LNCaP clone FGC (cell line): ENCODE results near the gene SMAD1.
"Not testable (repeated sequence)": the region's sequence is repeated elsewhere in the genome, so short reads cannot be mapped to it uniquely, and the experiment has no call there.

Experiments
- DNase-seq: peaks from one replicate; pipeline ENCODE4 v3.0.0-alpha.2; 2011; ENCODE audit warnings: low read depth
- H3K4me3 ChIP-seq: 2 replicates; pipeline ENCODE4 v1.5.1; 2011; ENCODE audit warnings: mild to moderate bottlenecking, low read depth, low read length, control low read depth
- TF ChIP-seq, protein P1 (sequence below): IDR thresholded peaks from 2 replicates; pipeline ENCODE4 v1.5.1; 2012; ENCODE audit warnings: mild to moderate bottlenecking; ENCODE audit not compliant: control insufficient read depth, insufficient read depth; ENCODE audit errors: extremely low read depth

SMAD1 gene

DNA sequence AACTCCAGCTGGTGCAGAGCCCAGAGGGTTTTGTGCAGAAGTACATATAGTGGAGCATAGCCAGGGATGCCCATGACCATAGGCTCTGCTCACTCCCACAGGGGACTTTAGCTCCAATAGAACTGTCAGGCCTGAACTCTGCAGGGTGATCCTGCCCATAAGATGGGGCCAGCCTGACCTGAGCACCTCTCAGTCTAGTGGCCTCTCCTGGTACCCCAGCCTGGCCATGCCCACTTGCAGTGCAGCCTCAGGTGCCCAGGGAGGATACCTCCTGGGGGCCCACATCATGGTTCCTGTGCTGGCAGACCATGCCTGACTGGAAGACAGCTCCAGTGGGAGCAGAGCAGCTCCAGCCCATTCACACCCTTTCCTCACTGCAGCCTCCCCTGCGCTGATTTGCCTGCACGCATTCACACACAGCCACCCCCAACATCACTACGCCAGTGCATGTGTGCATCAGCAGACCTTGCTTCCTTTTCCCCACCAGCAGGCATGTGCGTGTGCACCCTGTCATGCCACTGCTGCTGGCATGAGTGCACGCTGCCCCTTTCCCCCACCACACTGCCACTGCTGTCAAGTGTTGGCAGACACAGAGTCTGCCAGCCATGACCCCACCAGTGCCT, 84.5 kb downstream of the SMAD1 start:
- TF ChIP-seq, protein P1, sequence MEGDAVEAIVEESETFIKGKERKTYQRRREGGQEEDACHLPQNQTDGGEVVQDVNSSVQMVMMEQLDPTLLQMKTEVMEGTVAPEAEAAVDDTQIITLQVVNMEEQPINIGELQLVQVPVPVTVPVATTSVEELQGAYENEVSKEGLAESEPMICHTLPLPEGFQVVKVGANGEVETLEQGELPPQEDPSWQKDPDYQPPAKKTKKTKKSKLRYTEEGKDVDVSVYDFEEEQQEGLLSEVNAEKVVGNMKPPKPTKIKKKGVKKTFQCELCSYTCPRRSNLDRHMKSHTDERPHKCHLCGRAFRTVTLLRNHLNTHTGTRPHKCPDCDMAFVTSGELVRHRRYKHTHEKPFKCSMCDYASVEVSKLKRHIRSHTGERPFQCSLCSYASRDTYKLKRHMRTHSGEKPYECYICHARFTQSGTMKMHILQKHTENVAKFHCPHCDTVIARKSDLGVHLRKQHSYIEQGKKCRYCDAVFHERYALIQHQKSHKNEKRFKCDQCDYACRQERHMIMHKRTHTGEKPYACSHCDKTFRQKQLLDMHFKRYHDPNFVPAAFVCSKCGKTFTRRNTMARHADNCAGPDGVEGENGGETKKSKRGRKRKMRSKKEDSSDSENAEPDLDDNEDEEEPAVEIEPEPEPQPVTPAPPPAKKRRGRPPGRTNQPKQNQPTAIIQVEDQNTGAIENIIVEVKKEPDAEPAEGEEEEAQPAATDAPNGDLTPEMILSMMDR: no peak
- no peak overlapping the region for H3K4me3 ChIP-seq
- no peak for DNase-seq

DNA sequence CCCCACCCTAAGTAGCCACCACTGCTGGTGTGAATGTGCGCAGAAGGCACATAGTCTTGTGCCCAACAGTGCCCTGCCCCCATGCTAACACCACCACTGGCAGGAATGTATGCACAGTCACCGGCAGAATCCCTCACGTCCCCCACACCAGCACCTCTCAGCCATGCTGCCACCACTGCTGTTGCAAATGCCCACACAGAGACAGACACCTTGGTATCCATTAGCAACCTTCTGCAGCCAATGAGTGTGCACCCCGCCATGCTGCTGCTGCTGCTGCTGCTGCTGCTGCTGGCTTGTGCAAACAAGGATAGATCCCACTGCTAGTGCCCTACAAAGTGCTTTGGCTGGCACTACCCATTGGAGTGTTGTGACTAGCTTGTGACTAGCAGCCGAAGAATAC, 85.1 kb downstream of the SMAD1 start:
- no peak overlapping the region for H3K4me3 ChIP-seq
- TF ChIP-seq, protein P1: no peak
- no peak for DNase-seq

DNA sequence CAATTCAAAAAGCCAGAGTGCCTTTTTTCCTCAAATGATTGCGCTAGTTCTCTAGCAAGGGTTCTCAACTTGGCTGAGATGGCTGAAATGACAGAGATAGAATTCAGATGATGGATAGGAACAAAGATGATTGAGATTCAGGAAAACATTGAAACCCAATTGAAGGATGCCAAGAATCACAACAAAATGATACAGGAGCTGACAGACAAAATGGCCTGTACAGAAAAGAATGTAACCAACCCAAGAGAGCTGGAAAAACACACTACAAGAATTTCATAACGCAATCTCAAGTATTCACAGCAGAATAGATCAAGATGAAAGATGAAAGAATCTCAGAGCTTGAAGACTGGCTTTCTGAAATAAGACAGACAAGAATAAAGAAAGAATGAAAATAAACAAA, 85.9 kb downstream of the SMAD1 start:
- TF ChIP-seq, protein P1: no peak
- DNase-seq: no peak
- no peak overlapping the region for H3K4me3 ChIP-seq

DNA sequence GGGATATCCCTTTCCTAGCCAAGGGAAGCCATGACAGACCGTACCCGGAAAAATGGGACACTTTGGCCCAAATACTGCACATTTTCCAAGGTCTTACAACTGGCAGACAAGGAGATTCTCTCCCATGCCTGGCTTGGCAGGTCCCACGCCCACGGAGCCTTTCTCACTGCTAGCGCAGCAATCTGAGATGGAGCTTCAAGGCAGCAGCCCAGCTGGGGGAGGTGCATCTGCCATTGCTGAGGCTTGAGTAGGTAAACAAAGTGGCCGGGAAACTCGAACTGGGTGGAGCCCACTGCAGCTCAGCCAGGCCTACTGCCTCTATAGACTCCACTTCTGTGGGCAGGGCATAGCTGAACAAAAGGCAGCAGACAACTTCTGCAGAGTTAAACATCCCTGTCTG, 92.9 kb downstream of the SMAD1 start:
- DNase-seq, H3K4me3 ChIP-seq: not testable (repeated sequence)

DNA sequence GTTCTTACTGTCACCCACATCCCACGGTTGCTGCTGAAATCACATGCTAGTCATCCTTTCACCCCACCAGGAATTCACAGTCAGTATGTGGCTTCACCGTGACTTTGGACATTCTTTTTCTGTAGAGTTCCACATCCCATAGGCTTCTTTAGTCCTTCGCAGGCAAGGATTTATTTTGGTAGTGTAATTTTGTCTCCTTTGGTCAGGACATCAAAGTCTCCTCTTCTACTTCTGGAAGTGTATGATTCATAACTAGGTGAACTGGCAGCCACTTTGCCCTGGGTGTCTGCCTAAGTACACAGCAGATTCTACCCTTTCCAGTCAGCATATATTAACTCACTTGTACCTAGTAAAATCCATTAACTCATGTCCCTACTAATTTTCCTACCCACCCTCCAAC, 99.3 kb downstream of the SMAD1 start:
- DNase-seq: peak; percentile 84
- H3K4me3 ChIP-seq: no peak overlapping the region
- TF ChIP-seq, protein P1: no peak

DNA sequence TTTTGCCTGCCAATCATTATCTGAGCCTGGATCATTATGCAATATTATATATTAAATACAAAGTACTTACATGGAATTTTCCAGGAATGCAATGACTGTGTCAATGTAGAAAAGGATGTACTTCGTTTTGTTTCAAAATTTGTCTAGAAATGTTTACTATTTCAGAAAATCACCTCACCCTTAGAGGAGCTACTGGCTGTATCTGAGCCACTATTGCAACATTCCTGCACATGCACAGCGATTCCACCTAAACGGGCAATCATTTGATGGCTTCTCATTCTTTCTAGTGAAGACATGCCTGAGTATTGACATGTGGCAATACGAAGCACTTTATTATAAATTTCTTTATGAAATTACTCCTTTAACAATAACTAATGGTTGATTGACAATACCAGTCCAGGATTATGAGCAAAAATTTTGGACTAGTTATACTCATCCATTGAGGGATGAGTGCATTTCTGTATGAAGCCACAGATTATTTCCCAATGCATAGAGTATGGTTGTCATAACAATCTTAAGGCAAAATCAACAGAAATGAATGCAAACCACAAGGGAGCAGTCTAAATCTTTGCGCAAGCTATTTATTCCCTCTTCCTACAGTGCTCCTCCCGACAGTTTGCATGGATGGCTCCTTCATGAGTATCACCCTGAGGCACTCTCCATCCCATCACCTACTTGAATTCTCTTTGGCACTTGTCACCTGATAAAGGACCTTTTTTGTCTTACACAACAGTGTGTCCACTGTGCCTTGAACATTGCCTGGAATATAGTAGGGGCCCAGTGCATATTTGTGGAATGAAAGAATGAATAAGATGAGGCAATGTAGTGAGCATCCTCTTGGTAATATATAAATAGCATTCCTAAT, 101.8 kb downstream of the SMAD1 start:
- TF ChIP-seq, protein P1: no peak
- no peak for DNase-seq
- no peak overlapping the region for H3K4me3 ChIP-seq

DNA sequence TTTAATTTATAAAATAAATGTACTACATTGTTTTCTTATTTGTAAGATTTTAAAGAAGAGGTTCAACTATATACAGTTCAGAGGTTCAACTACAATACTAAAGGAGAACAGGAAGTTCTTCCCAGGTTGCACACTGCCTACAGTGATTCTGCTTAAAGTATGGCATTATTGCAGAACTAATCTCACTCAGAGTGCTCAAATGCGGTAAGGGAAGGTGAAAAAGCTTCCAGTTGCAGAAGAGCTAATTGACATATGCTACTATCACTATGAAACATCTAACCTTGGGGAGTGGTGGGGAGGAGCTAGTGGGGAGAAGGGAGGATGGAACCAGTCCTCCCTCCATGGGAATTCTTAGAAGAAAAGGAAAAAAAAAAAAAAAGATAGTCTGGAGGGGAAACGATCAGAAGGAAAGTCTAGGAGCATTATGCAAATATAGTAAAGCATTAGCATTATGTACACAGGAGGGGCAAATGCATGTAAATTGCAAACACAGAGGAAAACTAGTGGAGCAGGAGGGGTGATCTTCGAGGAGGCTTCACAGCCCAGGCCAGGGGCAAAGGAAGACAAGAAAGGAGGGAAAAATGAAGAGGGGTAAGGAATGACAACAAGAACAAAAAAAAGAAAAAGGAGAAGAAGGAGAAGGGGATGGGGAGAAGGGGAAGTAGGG, 105.6 kb downstream of the SMAD1 start:
- TF ChIP-seq, protein P1: no peak

DNA sequence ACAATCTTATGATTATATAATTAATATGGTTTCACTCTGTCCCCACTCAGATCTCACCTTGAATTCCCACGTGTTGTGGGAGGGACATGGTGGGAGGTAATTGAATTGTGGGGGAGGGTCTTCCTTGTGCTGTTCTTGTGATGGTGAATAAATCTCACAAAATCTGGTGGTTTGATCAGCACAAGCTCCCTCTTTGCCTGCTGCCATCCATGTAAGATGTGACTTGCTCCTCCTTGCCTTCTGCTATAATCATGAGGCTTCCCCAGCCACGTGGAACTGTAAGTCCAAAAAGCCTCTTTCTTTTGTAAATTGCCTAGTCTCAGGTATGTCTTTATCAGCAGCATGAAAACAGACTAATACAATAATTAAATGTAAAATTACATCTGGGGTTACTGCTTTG, 107.7 kb downstream of the SMAD1 start:
- not testable (repeated sequence) for H3K4me3 ChIP-seq, DNase-seq

More for the DNA sequence above, 105.6 kb downstream of the SMAD1 start:
- no peak overlapping the region for H3K4me3 ChIP-seq
- DNase-seq: no peak
